Right ventricle myocardium inferior (tissue), 1 donor: ENCODE results near the gene SMIM5. TPM values are rescaled to one million over a fixed set of nuclear protein-coding genes. Genes with fewer than 3 reads are reported as not detected.
A peak's percentile ranks its signal among the peaks of the same experiment; 100 is the strongest.
"Not testable (repeated sequence)": the region's sequence is repeated elsewhere in the genome, so short reads cannot be mapped to it uniquely, and the experiment has no call there.

Experiments used
- ATAC-seq: fragments of 200-7000 bp; cut with Tn5 transposase; one replicate; pipeline ENCODE4 v1.9.1; 2020; ENCODE audit warnings: mild to moderate bottlenecking, moderate library complexity
- DNase-seq: peaks from one replicate; pipeline ENCODE4 v3.0.0; 2021; ENCODE audit errors: missing footprints
- intact Hi-C: fragments of 100-400 bp; cut with DNase I; formaldehyde crosslinking; loops from one replicate; pipeline ENCODE4 v1.11.0; 2022
- long read RNA-seq: library from polyadenylated mRNA; unstranded; transcript quantifications from one replicate; pipeline ENCODE4 v2.0.0, GENCODE V29; 2021
- total RNA-seq: library from RNA; stranded (reverse); fragmentation: NEBNext Ultra II Directional; extraction: Animal tissue kit (Norgen Biotek cat#: 25700); gene quantifications from one replicate; pipeline ENCODE4 v1.2.1, GENCODE V29; 2021
- donor health status: DM: no; HTN: yes; CAD: no; lungs with severe emphysema.

SMIM5 gene
- total RNA-seq: 11.4 TPM
- long read RNA-seq, full-length matches to known transcripts: 15 of 20 reads
- long read RNA-seq, partial matches to known transcripts: 0 of 20 reads
- long read RNA-seq, other reads (novel, unspliced or antisense): 5 of 20 reads

GRCh38 chr17:75632863-75633485 lies at the start of gene SMIM5:
Gene SMIM5 (plus strand): TSS chr17:75633434. CDS start chr17:75640202, 6,768 bp downstream.
- intact Hi-C loops: loop anchor here (1.0 kb wide), 1 partner anchor 116 kb away; no protein-coding TSS in a partner anchor
- ATAC-seq (peak; percentile 78), DNase-seq (peak; percentile 93)

DNA sequence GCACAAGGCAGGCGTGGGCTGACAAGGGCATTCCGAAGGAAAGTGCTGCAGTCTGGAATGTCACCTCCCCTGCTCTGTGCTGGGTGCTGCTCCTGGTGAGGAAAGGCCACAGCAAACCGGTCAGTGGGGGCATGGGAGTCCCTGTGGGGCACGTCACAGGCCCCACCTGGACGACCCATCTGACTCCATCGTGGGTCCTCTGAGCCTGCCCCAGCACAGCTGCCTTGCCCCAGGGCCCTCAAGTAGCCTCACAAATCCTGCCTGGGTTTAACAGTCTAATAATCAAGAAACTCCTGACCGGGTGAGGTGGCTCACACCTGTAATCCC lies 48.4 kb upstream of the SMIM5 start:
- DNase-seq (no peak), ATAC-seq (no peak)
- intact Hi-C loops: loop anchor here (5.0 kb wide), 2 partner anchors 68 to 158 kb away; partner anchors contain the start of genes CASKIN2 and TSEN54

DNA sequence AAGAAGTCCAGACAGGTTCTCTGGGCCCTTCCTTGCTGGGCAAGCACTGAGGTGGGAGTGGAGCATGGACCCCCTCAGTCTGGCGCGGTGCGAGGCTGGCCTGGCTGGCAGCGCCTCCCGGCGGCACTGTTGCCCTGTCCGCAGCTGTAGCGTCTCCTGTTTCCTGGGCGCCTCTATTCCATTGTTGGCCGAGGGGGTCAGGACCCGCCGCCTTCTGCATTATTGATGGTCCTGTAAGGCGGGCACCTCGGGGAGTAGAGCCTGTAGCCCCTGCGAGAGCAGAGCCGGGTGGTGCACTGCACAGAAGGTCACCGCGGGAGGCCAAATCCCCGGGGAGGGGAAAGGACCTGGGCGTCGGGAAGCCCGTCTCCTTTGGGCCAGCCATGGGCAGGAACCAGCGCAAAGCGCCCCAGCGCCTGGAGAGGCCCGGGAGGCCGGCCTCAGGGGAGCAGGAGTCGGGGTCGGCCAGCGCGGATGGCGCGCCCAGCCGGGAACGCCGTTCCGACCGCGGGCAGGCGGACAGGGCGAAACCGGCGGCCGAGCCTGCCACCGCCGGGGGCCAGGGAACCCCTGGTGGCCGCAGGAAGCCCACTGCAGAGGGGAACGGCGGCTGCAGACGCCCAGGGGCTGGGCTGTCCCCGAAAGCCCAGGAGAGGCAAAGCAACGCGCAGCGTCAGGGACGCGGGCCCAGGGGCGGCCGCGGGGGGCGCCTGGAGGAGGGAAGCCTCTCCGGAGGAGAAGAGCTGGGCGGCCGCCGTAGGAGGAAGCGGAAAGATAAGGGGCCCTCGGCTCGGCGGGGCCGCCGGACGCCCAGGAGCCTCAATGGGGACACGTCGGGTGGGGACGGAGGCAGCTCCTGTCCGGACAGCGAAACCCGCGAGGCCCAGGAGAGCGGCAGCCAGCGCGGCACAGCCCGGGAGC lies 45.3 kb upstream of the SMIM5 start, which contains the start of gene MYO15B:
Gene MYO15B, plus strand, starts transcription at position 126 of the 921 bp plus-strand sequence. Its CDS starts 258 bp downstream, at position 384.
- intact Hi-C loops: loop anchor here (5.0 kb wide), 2 partner anchors 71 to 161 kb away; partner anchors contain the start of genes CASKIN2 and TSEN54
- peak; percentile 43 for ATAC-seq
- DNase-seq: peak; percentile 87

- intact Hi-C loops: loop anchor here (5.0 kb wide), 2 partner anchors 71 to 161 kb away; partner anchors contain the start of genes CASKIN2 and TSEN54
- DNase-seq: peak; percentile 79
Observed at GRCh38 chr17:75588596-75589011, 44.6 kb upstream of the SMIM5 start.

DNA sequence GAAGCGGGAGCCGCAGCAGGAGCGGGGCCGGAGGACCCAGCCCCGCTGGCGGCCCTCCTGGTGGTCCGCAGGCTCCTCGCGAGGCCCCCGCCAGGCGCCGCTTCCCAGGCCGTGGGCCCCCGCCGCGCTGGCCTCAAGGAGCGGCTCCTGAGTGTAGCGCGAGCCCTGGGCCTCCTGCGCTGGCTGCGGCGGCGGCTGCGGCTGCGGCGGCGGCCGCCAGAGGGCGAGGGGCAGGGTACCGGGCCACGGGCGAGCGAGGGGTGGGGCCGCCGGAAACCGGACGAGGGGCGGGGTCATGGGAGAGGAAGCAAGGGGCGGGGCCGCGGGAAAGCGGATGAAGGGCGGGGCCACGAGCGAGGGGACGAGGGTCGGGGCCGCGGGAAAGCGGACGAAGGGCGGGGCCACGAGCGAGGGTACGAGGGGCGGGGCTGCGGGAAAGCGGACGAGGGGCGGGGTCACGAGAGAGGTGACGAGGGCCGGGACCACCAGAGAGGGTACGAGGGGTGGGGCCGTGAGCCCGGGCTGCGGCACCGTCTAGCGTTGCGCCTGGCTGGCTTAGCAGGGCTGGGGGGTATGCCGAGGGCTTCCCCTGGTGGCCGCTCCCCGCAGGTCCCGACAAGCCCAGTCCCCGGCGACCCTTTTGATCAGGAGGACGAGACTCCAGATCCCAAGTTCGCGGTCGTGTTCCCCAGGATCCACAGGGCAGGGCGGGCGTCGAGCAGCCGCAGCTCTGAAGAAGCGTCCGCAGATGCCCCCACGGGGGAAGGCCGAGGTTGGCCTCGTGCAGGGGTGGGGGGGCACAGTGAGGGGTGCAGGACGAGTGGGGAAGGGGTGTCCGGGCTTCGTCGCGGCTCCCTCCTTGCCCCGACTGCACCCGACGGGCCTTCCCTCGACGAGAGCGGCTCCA lies 44.0 kb upstream of the SMIM5 start:
- peak; percentile 92 for ATAC-seq

More at GRCh38 chr17:75588596-75589011, 44.6 kb upstream of the SMIM5 start:
- peak; percentile 14 for ATAC-seq

GRCh38 chr17:75589919-75590303 lies 43.3 kb upstream of the SMIM5 start:
- no peak for DNase-seq
- intact Hi-C loops: loop anchor here (5.0 kb wide), 2 partner anchors 73 to 163 kb away; partner anchors contain the start of genes CASKIN2 and TSEN54
- ATAC-seq: no peak

More for the DNA sequence above, 44.0 kb upstream of the SMIM5 start:
- intact Hi-C loops: loop anchor here (5.0 kb wide), 2 partner anchors 72 to 162 kb away; partner anchors contain the start of genes CASKIN2 and TSEN54
- peak; percentile 99 for DNase-seq

GRCh38 chr17:75590314-75590761 lies 42.9 kb upstream of the SMIM5 start:
- no peak for ATAC-seq
- intact Hi-C loops: no loop called here
- no peak for DNase-seq

DNA sequence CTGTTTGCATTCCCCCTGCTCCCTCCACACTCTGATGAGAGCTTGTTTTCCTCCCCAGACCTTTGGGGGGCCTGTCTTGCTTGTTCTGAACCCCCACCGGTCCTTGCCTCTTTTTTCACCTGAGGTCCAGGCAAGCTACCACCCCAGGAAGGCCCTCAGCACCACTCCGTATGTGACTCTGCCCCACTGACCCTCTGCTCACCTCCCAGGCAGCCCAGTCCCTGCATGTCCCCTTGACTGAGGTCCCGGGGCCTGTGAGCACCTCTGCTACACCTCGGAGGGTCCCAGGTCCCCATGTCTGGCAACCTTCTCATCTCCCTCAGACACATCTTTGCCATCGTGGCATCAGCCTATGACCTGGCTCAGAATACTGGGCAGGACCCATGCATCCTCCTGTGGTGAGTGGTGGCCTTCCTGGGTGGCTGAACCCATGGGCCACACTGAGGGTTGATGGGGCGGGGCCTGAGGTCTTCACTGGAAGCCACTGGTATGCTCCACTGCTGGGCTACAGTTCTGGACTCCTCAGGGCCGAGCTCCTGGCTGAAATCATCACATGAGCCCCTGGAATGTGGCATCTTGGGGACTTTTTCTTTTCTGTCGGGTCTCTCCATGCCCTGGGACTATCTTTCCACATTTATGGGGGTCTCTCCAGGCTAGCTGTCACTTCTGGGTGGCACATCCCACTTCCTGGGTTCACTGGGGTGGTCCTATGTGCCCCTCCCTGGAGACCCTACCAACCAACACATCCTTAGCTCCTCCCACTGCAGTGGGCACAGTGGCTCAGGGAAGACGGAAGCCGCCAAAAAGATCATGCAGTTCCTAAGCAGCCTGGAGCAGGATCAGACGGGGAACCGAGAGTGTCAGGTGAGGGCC lies 42.1 kb upstream of the SMIM5 start:
- intact Hi-C loops: no loop called here
- DNase-seq: no peak
- no peak for ATAC-seq

DNA sequence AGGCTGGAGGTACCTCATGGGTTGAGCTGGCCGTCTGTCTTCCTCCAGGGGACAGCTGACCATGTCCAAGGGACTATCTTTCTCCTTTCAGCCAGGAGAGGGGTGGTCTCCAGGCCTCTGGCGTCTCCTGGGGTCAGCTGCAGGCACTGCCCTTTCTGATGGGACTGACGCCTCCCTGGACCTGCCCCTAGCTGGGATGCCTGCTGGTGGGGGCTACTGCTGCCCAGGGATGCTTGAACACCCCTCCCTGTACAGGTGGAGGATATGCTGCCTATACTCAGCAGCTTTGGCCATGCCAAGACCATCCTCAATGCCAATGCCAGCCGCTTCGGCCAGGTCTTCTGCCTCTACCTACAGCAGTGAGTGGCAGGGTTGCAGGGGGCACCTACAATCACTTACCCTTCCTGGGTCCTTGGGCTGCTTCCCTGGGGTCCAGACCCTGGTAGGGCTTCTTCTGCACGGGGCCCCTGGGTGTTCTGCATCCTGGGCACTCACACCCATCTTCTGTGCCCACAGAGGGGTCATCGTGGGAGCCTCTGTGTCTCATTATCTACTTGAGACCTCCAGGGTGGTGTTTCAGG lies 41.4 kb upstream of the SMIM5 start:
- DNase-seq: no peak

DNA sequence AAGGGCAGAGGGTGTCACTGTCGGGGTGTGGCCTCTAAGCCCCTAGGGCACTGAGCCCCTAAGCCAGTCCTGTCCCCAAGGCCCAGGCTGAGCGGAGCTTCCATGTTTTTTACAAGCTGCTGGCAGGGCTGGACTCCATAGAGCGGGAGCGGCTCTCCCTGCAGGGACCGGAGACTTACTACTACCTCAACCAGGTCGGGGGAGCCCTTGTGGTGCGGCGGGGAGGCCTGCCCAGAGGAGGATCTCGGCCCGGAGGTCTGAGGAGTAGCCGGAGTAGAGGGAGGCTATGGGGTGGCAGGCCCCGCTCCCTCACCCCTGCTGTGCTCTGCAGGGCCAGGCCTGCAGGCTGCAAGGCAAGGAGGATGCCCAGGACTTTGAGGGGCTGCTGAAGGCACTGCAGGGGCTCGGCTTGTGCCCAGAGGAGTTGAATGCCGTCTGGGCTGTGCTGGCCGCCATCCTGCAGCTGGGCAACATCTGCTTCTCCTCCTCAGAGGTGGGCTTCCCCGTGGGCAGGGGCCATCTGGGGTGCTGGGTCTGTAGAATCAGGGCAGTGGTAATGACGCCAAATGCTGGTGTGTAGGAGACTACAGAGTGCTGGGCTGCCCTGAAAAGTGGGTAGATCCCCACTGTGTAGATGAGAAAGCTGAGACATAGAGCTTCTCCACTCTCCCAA lies 40.8 kb upstream of the SMIM5 start:
- DNase-seq: no peak
- ATAC-seq: no peak
- intact Hi-C loops: no loop called here

More for the DNA sequence above, 41.4 kb upstream of the SMIM5 start:
- ATAC-seq: no peak
- intact Hi-C loops: no loop called here

GRCh38 chr17:75593430-75593829 lies 39.8 kb upstream of the SMIM5 start:
- ATAC-seq, intact Hi-C loops, DNase-seq: not testable (repeated sequence)

DNA sequence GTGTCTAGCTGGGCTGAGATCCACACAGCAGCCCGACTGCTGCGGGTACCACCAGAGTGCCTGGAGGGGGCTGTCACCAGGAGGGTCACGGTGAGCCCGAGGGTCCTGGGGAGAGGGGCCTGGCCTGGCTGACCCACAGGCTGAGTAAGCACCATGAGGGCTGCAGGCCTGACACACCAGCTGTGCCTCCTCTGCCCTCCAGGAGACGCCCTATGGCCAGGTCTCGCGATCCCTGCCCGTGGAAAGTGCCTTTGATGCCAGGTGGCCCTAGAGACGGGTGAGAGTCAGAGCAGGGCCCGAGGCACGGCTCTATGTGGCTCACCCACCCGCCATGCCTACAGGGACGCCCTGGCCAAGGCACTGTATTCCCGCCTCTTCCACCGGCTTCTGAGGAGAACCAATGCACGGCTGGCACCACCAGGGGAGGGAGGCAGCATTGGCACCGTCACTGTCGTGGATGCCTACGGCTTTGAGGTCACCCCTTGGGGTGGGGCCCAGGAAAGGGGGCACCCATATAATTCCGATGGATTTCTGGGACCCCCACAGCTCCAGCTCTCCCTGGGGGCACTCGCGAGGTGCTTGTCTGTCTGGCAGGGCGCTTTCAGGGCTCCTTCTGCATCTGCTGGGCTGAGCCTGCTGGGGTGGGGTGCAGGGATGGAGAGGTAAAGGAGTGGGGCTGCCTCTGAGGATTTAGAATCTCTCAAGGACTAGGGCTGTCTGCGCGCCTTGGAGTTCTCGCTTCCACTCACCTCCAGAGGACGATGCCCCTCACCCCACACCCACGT lies 38.5 kb upstream of the SMIM5 start:
- no peak for ATAC-seq
- no peak for DNase-seq
- intact Hi-C loops: no loop called here

DNA sequence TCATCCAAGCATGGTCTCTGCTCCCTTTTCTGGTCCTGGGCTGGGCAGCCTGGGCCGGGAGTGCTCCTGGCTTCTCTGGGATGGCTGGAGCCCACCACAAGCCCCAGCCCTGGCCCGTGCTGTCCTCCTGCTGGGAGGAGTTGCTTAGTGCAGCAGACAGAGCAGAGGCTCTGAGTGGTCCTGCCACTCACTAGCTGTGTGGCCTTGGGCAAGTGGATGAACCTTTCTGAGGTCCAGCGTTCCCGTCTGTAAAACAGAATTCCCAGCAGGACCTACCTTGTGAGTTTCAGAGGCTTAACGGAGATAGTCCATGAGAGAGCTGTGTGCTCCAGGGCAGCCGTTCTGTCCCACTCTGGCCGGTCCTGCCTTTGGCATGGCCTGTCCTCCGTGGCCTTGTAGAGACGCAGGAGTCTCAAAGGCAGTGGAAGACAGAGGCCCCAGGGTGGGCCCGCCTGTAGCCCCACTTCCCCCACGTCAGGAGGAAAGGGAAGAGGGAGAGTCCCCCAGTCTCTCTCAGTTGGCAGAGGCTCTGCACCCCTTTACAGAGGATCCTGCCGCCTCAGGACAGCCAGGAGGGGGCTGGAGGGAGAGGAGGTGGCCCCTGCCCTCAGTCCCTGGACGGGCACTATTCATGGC lies 37.8 kb upstream of the SMIM5 start:
- ATAC-seq (no peak), DNase-seq (no peak)
- intact Hi-C loops: no loop called here

DNA sequence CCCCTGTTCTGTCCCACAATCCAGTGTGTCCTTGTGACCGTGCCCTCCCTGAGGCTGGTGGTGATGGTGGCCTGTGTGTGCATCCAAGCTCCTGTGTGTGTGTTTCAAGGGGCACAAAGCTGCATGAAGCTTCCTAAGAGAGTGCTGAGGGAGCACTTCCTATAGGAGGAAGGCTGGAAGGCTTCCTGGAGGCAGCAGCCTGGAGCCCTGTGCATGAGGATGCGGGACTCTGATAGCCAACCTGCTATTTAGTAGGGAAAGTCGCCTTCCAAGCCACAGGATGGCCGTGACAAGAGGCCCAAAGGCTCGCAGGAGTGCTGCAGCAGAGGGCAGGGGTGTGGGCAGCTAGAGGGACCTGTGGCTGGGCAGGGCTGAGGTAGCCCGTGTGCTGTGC lies 37.3 kb upstream of the SMIM5 start:
- DNase-seq: no peak
- ATAC-seq: no peak
- intact Hi-C loops: no loop called here
